Activated naive CD4-positive, alpha-beta T cell treated with anti-CD3 and anti-CD28 coated beads, Interleukin-2, amount 10 ng/mL, durations not matched to agents 7 days and 5 days (primary cell): ENCODE measurements around the gene ABCC1.

Experiments
- CTCF ChIA-PET: fragments of 350-600 bp; sonication (Branson Sonifier 250); formaldehyde crosslinking; loops from one replicate; lab custom pipeline; 2021; ENCODE audit warnings: antibody characterized with exemption; lab: Charles Lee
- DNase-seq: peaks from one replicate; pipeline ENCODE4 v3.0.0-alpha.2; 2020
- H3K27ac Mint-ChIP-seq: one replicate; pipeline ENCODE4 v1.8.0; 2021; ENCODE audit warnings: mild to moderate bottlenecking, moderate library complexity, mixed read lengths
- H3K27me3 Mint-ChIP-seq: one replicate; pipeline ENCODE4 v1.8.0; 2021; ENCODE audit warnings: mild to moderate bottlenecking, mixed read lengths
- H3K36me3 Mint-ChIP-seq: one replicate; pipeline ENCODE4 v1.8.0; 2021; ENCODE audit warnings: mixed read lengths
- H3K4me1 Mint-ChIP-seq: one replicate; pipeline ENCODE4 v1.8.0; 2021; ENCODE audit warnings: mixed read lengths
- H3K4me3 Mint-ChIP-seq: one replicate; pipeline ENCODE4 v1.8.0; 2021; ENCODE audit warnings: mild to moderate bottlenecking, moderate library complexity, mixed read lengths
- H3K9me3 Mint-ChIP-seq: one replicate; pipeline ENCODE4 v1.8.0; 2021; ENCODE audit warnings: mixed read lengths

Gene ABCC1

DNA sequence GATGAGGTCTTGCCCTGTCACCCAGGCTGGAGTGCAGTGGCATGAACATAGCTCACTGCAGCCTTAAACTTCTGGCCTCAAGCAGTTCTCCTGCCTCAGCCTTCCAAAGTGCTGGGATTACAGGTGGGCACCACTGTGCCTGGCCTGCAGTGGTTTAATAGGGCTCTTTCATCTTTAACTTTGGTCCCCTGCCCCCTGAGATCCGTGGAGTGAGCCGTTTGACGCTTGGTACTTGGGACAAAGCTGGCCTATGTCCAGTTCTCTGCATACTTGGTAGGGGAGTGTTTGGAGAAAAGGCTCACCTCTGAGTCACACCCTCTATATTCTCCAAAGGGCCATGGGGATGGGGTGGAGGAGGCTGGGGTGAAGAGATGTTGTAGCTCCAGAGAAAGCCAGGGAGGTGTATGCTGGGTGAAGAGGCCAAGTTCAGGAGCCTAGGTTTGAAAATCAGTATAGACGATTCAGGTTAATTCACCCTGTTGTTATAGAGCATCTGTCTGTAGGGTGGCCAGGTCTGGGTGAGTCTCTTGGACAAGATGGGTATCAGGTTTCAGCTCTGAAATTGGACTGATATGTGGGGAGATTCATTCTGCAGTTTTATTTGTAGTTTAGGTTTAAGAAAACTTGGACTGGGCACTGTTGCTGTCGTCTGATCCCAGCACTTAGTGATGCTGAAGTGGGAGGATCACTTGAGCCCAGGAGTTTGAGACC, 17.6 kb downstream of the ABCC1 start:
- Mint-ChIP-seq H3K4me1 (peaks cover 24% of the 10 kb centered on the region), H3K4me3 (no peak overlapping the region), H3K9me3 (peaks cover 36% of the 10 kb centered on the region), H3K27ac (peak overlapping the region; percentile 24), H3K27me3 (no peaks in the 10 kb centered on the region), H3K36me3 (peaks cover 65% of the 10 kb centered on the region)
- CTCF ChIA-PET = no interaction called here
- no peak for DNase-seq

DNA sequence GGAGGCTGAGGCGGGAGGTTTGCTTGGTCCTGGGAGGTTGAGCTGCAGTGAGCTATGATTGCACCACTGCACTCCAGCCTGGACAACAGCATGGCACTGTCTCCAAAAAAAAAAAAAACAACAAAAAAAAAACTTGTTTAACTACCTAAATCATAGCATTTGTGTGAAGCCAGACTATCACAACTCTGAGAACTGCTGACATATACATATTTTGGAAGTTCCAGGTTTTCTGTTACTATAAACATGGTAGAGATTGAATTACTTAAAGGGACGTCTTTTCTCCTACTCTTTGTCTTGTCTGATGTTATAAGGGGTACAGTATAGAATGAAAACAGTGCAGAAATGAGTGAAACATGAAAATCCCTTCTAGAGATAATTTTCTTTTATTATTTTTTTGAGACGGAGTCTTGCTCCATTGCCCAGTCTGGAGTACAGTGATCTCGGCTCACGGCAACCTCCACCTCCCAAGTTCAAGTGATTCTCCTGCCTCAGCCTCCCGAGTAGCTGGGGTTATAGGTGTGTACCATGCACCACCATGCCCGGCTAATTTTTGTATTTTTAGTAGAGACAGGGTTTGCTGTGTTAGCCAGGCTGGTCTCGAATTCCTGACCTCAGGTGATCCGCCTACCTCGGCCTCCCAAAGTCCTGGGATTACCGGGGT, 18.4 kb downstream of the ABCC1 start:
- CTCF ChIA-PET = no interaction called here
- Mint-ChIP-seq H3K9me3 (peaks cover 35% of the 10 kb centered on the region), H3K4me3 (no peak overlapping the region), H3K27me3 (no peaks in the 10 kb centered on the region), H3K27ac (no peak overlapping the region), H3K4me1 (peaks cover 16% of the 10 kb centered on the region), H3K36me3 (peaks cover 65% of the 10 kb centered on the region)
- DNase-seq = no peak

DNA sequence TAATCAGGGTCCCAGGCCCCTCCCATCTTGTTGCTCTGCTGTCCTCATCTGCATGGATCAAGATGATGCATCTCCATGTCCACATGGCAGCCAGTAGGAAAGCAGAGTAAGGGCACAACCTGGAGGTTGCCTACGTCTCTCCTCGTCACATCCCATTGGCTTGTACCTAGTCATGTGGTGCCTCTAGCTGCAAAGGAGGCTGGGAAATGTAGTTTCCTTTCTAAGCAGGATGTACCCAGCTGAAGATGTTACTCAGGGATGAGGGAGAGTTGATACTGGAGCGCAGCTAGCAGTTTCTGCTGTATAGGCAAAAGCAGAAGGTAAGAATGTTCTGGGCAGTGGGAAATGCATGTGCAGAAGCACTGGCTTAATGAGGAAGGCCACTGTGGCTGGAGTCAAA, 20.8 kb downstream of the ABCC1 start:
- no peak overlapping the region for H3K27ac Mint-ChIP-seq
- CTCF ChIA-PET = interaction anchor here (1.0 kb wide), 1 partner anchor 543 kb away, joined by 3 read pairs; no protein-coding TSS in a partner anchor
- peaks cover 64% of the 10 kb centered on the region for H3K36me3 Mint-ChIP-seq
- no peaks in the 10 kb centered on the region for H3K27me3 Mint-ChIP-seq
- peaks cover 6% of the 10 kb centered on the region for H3K4me1 Mint-ChIP-seq
- DNase-seq = no peak
- H3K4me3 Mint-ChIP-seq = no peak overlapping the region
- H3K9me3 Mint-ChIP-seq = peaks cover 29% of the 10 kb centered on the region

DNA sequence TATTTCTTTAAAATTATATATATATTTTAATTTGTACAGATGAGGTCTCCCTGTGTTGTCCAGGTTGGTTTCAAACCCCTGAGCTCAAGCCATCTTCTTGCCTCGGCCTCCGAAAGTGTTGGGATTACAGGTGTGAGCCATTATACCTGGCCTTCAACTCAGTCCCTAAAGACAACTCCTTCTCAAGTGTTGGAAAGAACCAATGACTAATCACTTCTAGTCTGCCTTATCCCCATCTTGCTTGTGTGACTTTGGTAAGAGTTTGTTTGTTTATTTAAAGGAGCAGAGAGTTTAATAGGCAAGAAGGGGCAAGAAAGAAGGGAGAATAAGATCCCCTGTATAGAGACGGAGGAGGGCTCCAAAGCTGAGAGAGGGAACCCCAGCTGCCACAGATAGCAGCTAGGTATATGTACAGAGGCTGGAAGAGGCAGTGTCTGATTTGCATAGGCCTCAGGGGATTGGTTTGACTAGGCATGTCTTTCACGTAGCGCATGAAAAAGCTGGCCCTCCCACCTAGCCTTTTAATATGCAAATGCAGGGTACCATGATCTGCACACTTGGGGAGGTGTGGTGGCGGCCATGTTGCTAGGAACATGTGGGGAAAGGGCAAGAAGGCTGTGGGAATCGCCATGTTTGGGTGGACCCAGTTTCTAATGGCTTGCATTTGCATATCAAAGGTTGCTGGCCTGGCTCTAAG, 21.5 kb downstream of the ABCC1 start:
- H3K27ac Mint-ChIP-seq = no peak overlapping the region

DNA sequence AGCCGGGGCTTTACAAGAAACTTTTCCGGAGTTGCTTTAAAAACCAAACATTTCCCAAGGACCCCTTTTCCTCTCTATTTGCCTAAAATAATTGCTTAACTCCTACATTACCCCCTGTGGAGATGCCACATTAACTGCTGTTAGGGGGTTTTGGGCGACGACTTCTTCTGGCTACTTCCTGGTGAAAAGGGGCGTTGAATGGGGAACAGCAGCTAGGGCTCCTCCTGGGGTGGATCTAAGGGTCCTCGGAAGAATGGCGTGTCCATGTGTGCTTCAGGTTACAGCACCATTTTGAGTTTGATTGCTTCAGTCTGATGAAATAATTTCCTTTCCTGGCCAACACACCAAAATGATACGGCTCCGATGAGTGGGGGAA, 22.0 kb downstream of the ABCC1 start:
- no peak for DNase-seq
- CTCF ChIA-PET = no interaction called here
- Mint-ChIP-seq H3K4me1 (peaks cover 3% of the 10 kb centered on the region), H3K9me3 (peaks cover 34% of the 10 kb centered on the region), H3K36me3 (peaks cover 73% of the 10 kb centered on the region), H3K4me3 (no peak overlapping the region), H3K27ac (no peak overlapping the region), H3K27me3 (no peaks in the 10 kb centered on the region)

More for the DNA sequence above, 21.5 kb downstream of the ABCC1 start:
- no peak for DNase-seq
- H3K4me3 Mint-ChIP-seq = no peak overlapping the region
- H3K27me3 Mint-ChIP-seq = no peaks in the 10 kb centered on the region
- peaks cover 67% of the 10 kb centered on the region for H3K36me3 Mint-ChIP-seq
- H3K4me1 Mint-ChIP-seq = peaks cover 4% of the 10 kb centered on the region
- CTCF ChIA-PET = interaction anchor here (1.0 kb wide), 1 partner anchor 543 kb away, joined by 3 read pairs; no protein-coding TSS in a partner anchor
- peaks cover 29% of the 10 kb centered on the region for H3K9me3 Mint-ChIP-seq

DNA sequence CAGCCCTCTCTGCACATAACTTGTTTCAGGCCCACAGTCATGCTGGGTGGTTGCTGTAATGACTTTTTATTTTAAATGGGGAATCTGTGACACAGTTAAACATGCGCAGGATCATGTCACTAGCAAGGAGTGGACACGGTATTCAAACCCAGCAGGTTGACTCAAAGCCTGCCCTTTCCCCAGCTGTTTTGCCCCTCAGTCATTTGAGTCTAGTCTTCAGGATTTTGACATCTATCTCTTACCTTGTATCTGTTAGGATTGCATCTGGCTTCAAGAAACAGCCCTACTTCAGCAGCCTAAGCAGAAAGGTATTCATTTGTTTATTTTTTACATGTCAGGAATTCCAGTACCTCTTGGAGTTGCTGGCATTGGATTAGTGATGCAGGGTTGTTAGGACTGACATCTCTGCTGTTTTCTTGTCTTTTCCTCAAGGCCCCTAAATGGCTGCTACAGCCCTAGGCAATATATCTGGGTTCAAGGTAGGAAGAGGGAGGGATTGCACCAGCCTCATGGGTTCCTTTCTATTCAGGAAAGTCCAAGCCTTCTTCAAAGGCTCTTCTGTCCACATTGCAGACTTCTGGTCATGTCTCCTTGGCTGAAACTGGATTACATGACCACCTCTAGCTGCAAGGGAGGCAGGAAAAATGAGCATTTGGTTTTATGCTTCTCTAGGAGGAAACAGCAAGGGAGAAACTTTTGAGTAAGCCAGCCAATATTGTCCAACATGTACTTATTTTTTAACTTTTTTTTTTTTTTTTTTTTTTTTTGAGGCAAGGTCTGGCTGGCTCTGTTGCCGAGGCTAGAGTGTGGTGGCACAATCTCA, 22.8 kb downstream of the ABCC1 start:
- DNase-seq = no peak
- peaks cover 75% of the 10 kb centered on the region for H3K36me3 Mint-ChIP-seq
- CTCF ChIA-PET = no interaction called here
- H3K9me3 Mint-ChIP-seq = peaks cover 39% of the 10 kb centered on the region
- H3K27ac Mint-ChIP-seq = peak overlapping the region; percentile 12
- no peaks in the 10 kb centered on the region for H3K4me1 Mint-ChIP-seq
- H3K4me3 Mint-ChIP-seq = no peak overlapping the region
- no peaks in the 10 kb centered on the region for H3K27me3 Mint-ChIP-seq

DNA sequence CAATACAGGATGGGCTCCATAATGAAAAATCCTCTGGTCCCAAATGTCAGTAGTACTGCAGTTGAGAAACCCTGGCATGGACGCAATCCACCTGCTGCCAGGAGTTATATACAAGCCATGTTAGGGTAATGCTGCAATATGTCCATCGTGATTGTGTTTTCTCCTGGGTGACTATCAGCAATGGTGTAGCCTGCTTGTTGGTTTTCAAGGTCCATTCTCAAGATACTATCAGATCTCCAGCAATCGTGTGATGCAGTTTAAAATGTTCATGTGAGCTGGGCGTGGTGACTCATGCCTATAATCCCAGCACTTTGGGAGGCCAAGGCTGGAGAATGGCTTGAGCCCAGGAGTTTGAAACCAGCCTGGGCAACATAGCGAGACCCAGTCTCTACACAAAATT, 24.0 kb downstream of the ABCC1 start:
- CTCF ChIA-PET = no interaction called here
- Mint-ChIP-seq H3K9me3 (peaks cover 49% of the 10 kb centered on the region), H3K4me3 (no peak overlapping the region), H3K4me1 (no peaks in the 10 kb centered on the region), H3K36me3 (peaks cover 81% of the 10 kb centered on the region), H3K27ac (no peak overlapping the region), H3K27me3 (no peaks in the 10 kb centered on the region)
- DNase-seq = no peak

DNA sequence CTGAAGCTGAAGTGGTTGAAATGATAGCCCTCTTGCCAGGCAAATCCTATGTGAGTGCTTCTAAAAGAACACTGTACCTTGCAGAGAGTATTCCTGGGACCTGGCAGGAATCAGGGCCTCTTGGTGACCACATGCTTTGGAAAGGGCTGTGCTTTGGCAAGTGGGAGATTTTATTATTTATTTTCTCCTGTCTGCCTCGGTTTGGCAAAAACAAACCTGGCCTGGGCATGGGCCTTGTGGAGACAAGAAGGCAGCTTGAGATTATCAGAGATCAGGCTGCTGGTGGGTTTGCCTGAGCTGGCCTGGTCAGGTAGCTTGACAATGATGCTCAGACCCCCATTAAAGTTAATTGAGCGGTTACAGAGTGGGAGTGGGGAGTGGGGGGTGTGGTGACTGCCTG, 24.6 kb downstream of the ABCC1 start:
- H3K4me3 Mint-ChIP-seq = no peak overlapping the region
- peaks cover 53% of the 10 kb centered on the region for H3K9me3 Mint-ChIP-seq
- H3K27ac Mint-ChIP-seq = no peak overlapping the region
- H3K4me1 Mint-ChIP-seq = no peaks in the 10 kb centered on the region
- peaks cover 82% of the 10 kb centered on the region for H3K36me3 Mint-ChIP-seq
- no peak for DNase-seq
- CTCF ChIA-PET = no interaction called here
- H3K27me3 Mint-ChIP-seq = no peaks in the 10 kb centered on the region

DNA sequence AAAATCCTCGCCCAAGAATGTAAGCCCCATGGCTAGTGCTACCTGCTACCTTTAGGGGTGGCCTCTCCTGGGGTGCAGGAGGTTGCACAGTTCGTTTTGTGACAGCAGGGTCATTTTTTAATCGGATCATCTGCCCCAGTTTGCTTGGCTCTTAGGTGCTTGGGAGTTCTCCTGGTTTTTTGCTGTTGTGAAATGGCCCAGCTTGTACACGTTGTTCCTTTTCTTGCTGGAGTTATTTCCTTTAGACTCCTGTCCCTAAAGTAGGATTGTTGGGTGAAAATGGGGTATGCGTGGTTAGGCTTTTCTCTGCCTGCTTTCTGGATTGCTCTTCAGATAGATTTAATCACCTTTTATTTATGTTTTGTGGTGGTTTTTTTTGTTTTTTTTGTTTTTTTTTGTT, 25.8 kb downstream of the ABCC1 start:
- Mint-ChIP-seq H3K27ac (peak overlapping the region; percentile 58), H3K36me3 (peaks cover 84% of the 10 kb centered on the region), H3K4me3 (no peak overlapping the region), H3K27me3 (no peaks in the 10 kb centered on the region), H3K4me1 (no peaks in the 10 kb centered on the region), H3K9me3 (peaks cover 57% of the 10 kb centered on the region)
- CTCF ChIA-PET = no interaction called here
- no peak for DNase-seq

DNA sequence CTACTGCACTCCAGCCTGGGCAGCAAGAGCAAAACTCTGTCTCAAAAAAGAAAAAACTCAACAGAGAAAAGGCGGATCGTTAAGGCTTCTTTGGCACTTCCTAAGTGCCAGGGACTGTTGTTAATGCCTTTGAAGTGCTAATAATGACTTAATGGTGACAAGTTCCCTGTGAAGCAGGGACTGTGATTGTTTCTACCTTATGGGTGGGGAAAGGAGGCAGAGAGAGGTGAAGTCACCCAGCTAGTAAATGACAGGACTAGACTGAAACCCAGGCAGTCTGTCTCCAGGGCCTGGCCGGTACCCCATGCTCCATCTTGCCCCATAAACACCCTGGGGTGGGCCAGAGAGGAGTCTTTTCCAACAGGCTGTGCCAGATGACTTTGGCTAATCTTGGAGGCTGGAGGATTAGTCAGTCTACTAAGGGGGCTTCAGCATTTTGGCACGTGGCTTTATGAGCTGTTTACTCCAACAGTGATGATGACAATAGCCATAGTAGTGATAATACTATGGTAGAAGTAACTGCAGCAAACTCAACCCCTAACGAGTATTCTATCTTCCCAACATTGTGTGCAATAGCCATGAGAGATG, 26.9 kb downstream of the ABCC1 start:
- H3K4me3 Mint-ChIP-seq = no peak overlapping the region
- no peak overlapping the region for H3K27ac Mint-ChIP-seq
- H3K4me1 Mint-ChIP-seq = no peaks in the 10 kb centered on the region
- peaks cover 86% of the 10 kb centered on the region for H3K36me3 Mint-ChIP-seq
- DNase-seq = no peak
- no peaks in the 10 kb centered on the region for H3K27me3 Mint-ChIP-seq
- peaks cover 60% of the 10 kb centered on the region for H3K9me3 Mint-ChIP-seq
- CTCF ChIA-PET = no interaction called here

DNA sequence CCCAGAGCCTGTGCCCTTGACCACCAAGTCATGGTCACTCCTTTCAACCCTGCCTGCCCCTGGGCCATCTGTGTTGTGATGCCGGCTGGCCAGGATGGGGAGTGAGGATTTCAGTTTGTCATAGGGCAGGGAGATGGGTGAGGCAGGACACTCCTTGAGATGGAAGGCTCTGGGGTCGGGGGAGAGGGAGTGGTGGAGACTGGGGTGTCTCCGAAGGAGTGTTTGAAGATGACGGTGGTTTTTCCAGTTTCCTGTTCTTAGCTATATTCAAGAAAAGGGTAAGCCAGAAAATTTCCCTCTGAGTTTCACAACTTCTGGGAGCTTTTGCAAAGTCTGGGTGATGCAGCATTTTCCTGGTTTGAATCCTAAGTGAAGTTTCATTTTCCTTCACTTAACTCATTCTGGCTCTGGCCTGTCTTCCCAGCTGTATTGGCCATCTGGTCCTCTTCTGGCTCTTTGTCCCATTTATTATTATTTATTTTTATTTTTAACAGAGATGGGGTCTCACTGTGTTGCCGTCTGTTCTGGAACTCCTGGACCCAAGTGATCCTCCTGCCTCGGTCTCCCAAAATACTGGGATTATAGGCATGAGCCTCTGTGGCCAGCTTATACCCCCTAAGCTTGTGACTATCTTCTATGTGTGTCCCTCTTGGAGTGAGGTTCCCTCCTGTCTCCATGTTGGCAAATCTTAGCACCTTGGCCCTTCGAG, 27.7 kb downstream of the ABCC1 start:
- DNase-seq = no peak
- peaks cover 62% of the 10 kb centered on the region for H3K9me3 Mint-ChIP-seq
- CTCF ChIA-PET = no interaction called here
- H3K27ac Mint-ChIP-seq = no peak overlapping the region
- no peaks in the 10 kb centered on the region for H3K4me1 Mint-ChIP-seq
- H3K36me3 Mint-ChIP-seq = peaks cover 87% of the 10 kb centered on the region
- H3K4me3 Mint-ChIP-seq = no peak overlapping the region
- no peaks in the 10 kb centered on the region for H3K27me3 Mint-ChIP-seq

DNA sequence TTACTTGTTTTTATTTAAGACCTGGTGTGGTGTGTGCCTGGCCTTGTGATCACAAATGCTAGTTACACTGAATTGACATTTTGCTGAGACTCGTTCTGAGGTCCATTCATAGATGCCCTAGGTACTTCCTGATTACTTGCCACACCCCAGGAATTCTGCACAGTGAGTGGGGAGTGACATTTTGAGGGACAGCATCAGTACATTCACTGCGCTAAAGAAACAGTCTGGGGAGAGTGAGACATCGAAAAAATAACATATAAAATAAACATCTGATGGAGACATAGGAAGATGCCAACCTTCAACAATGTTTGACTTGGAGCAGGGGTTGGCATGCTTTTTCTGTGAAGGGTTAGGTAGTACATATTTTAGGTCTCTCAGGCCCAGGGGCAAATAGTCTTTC, 30.4 kb downstream of the ABCC1 start:
- Mint-ChIP-seq H3K9me3 (peaks cover 66% of the 10 kb centered on the region), H3K27me3 (no peaks in the 10 kb centered on the region), H3K27ac (no peak overlapping the region), H3K4me1 (no peaks in the 10 kb centered on the region), H3K4me3 (no peak overlapping the region), H3K36me3 (peaks cover 88% of the 10 kb centered on the region)
- no peak for DNase-seq
- CTCF ChIA-PET = no interaction called here

DNA sequence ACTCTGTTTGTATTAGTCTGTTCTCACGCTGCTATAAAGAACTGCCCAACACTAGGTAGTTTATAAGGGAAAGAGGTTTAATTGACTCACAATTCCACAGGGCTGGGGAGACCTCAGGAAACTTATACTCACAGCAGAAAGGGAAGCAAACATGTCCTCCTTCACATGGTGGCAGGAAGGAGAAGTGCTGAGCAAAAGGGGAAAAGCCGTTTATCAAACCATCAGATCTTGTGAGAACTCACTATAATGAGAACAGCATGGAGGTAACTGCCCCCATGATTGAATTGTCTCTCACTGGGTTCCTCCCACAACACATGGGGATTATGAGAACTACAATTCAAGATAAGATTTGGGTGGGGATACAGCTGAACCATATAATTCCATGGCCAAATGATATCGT, 30.9 kb downstream of the ABCC1 start:
- no peak for DNase-seq
- peaks cover 66% of the 10 kb centered on the region for H3K9me3 Mint-ChIP-seq
- no peak overlapping the region for H3K27ac Mint-ChIP-seq
- H3K4me3 Mint-ChIP-seq = no peak overlapping the region
- no peaks in the 10 kb centered on the region for H3K4me1 Mint-ChIP-seq
- no peaks in the 10 kb centered on the region for H3K27me3 Mint-ChIP-seq
- CTCF ChIA-PET = no interaction called here
- H3K36me3 Mint-ChIP-seq = peaks cover 82% of the 10 kb centered on the region
